Stimulated activated CD8-positive, alpha-beta memory T cell treated with anti-CD3 and anti-CD28 coated beads, Interleukin-2, amount 100 ng/mL, for 48 hours (primary cell): ENCODE results near the gene DBNDD1.

Experiments used
- DNase-seq, 2 donors: peaks; one replicate each; pipeline ENCODE4 v3.0.0-alpha.2; 2020; ENCODE audit warnings: low read depth in 2 of 2

DBNDD1 gene

DNA sequence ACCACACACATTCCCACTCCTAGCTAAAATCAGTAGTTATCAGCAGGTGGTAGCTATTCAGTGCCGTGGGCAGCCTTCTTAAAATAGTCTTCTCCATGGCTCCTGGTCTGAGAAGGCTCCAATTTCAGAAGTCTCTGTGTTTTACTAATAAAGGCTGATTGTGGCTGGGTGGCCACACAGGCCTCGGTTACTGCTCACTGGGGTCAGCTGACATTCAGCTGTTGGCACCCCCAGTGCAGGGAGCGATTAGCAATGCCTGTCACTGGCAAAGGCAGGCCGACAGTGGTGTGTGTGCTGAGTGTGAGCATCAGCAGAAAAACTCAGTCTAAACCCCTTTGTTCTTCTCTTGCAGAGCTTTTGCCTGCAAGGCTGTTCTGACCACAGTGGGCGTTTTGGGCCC lies 16.6 kb upstream of the DBNDD1 start:
- no peak for DNase-seq

- DNase-seq, result no peak
Measured at GRCh38 chr16:90034504-90034903, 15.2 kb upstream of the DBNDD1 start.

DNA sequence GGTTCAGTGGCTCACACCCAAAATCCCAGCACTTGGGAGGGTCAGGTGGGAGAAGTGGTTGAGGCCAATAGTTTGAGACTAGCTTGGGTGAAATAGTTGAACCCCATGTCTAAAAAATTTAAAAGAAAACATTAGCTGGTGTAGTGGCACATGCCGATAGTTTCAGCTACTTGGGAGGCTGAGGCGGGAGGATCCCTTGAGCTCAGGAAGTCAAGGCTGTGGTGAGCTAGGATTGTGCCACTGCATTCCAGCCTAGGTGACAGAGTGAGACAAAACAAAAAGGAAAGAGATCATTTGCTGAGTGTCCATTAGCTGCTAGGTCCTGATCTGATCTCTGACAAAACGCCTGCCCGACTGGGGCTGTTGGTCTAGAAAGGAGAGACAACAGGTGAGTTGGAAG lies 14.1 kb upstream of the DBNDD1 start:
- DNase-seq, result no peak

GRCh38 chr16:90032674-90033331 lies 13.5 kb upstream of the DBNDD1 start:
- DNase-seq, result no peak

GRCh38 chr16:90031931-90032673 lies 12.8 kb upstream of the DBNDD1 start:
- DNase-seq, result no peak

DNA sequence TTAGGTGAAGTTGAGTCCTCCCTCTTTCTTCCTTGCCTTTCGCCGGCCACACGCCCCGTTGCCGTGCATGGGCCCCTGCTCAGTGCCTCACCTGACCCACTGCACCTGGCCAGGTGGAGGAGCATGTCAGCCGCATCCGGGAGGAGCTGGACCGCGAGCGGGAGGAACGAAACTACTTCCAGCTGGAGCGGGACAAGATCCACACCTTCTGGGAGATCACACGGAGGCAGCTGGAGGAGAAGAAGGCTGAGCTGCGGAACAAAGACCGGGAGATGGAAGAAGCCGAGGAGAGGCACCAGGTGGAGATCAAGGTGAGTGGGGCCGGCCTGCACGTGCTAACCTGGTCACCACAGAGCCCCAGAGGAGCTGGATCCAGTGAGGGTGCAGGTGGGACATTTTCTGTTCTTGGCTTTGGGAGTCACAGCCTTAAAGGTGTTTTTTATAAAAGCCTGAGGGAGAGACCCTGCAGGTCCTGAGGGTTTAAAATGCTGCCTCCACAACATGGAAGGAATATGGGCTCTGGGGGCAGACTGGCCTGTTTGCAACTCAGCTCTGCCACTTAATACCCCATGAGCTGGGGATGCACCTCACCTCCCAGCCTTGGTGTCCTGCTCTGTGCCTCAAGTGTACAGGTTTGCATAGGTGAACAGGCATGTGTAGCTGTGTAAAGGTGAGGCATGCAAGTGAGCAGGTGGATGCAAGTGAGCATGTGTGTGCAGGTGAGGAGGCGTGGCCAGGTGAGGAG lies 12.1 kb upstream of the DBNDD1 start:
- DNase-seq, result no peak

GRCh38 chr16:90028985-90029384 lies 9.7 kb upstream of the DBNDD1 start:
- no peak for DNase-seq

GRCh38 chr16:90027611-90028010 lies 8.4 kb upstream of the DBNDD1 start:
- no peak for DNase-seq

DNA sequence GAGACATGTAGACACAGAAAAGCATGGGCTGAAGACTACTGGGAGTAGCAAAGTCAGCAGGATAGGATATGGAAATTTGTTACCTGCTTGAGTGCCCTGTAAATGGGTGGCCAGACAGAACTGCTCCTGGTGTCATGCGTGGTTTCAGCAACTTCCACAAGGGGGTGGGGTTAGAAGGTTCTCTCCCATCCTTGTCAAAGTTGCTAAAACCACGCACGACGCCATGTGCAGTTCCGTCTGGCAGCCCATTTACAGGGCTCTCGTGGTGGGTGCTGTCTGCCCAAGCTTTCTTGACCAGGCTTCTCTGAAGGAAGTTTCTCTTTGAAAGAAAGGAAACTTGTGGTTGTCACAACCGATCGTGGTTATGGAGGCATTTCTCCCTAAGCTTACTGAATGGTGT lies 6.9 kb upstream of the DBNDD1 start:
- DNase-seq, result no peak

GRCh38 chr16:90023078-90023447 lies 3.8 kb upstream of the DBNDD1 start:
- no peak for DNase-seq

DNA sequence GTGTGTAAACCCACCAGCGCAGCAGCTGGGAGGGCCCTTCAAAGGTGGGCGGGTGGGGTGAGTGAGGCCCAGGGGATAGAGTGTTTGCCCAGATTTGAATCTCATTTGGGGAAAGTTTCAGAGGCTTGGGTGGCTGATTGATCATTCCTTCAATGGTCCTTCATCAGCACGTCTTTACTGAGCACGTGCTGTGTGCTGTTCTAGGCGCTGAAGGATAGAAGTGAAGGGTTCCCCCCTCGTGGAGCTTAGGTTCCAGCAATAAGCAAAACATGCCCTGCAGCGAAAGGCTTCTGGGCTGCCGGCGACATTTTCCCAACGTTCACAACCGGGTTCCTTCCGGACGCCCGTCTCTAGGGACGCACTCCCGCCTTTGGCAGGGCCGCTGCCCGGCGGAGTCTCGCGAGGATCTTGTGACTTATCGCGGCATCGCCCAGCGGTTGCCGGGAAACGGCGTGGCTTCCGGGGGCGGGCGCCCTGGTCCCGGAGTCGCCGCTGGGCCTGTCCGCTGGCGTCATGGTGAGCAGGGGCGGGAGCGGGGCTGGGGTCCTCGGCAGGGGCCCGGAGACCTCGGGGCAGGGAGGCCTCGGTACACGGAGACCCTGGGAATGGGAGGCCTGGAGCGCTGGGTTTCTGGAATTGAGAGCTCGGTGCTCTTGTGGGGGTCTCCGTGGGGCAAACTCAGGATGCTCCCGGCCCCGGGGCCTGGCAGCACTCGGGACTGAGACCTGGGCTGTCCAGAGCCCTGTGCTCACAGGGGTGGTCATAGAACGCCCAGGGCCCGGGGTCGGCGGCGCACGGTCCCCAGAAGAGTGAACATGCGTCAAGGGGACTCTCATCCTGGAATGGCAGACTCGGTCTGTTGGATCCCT lies 3.2 kb upstream of the DBNDD1 start:
- peak; percentile 70 to 82 for DNase-seq

- no peak for DNase-seq
Measured at GRCh38 chr16:90020838-90021382, 1.7 kb upstream of the DBNDD1 start.

- DNase-seq, result no peak
Measured at GRCh38 chr16:90020260-90020837, 1.1 kb upstream of the DBNDD1 start.

DNA sequence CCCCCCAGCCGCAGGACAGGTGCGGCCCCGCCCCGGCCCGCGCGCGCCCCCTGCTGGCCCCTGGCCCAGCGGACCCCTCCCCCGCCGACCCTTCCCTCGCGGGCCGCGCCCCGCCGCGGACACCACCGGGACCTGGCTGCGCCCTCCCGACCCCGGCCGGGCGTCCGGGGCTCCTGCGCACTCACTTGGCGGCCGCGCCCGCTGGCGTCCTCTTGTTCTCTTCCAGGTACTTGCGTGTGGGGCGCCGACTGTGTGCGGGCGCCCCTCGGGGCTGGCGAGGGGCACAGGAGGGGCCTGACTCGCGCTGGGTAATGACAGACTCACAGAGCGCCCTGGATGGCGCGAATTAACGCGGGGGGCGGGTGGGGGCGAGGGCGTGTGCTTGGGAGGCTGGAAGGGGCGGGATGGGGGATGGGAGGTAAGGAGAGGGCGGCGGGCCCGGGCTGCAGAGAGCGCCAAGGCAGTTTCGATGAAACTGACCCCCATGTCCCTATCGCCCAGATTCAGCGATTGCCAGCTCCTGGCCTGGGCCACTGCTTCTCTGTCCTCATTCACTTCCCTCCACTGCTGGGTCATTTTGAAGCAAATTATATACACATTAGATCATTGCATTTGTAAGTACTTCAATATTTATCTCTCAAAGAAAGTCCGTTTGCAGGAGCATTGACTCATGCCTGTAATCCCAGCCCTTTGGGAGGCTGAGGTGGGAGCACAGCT lies 445 bp upstream of the DBNDD1 start:
- peak in 1 of 2 donors; percentile 15 for DNase-seq

DNA sequence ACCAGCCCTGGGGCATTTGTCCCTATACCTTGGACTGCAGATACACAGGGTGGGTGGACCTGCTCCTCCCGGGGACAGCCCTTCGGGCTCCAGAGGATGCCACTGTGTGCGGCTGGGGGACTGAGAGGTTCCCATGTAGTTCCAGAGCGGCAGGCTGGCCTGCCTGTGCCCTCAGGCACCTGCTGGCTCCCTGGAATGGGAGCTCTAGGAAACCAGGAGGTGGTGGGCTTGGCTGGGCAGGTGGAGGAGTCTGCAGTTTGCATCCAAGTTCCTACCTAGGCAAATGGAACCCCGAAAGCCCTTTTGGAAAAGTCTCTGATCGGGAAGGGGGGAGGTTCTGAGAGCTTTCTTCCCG lies 982 bp downstream of the DBNDD1 start:
- DNase-seq, result no peak

- DNase-seq, result no peak
Measured at GRCh38 chr16:90016339-90016950, 2.8 kb downstream of the DBNDD1 start.

GRCh38 chr16:90015586-90016338 lies 3.5 kb downstream of the DBNDD1 start:
- DNase-seq, result no peak

DNA sequence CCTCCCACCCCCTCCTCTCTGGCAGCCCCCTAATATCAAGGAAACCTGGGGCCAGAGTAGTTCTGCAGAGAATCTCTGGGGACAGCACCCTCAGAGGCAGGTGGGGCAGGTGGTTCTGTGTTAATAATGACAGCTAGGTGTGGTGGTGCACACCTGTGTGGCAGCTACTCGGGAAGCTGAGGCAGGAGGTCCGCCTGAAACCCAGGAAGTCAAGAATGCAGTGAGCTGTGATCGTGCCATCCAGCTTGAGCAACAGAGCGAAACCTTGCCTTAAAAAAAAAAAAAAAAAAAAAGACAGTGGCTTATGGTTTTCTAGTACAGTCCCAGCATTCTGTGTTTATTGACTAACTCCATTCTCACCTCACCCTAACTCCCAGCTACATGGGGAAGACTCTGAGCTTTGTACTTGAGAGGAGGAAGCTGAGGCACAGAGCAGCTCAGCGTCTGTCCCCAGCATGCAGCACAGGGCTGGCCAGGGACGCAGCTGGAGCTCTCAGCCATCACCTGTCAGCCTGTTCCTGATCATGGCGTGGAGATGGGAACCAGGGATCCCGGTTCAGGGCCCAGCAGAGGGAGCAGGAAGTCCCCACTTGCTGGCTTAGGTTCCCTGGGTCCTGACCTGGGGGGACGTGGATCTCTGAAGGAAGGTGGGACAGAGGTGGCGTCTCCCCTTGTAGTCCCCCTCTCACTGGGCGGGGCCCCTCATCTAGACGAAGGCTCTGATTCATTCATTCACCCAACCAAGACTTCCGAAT lies 6.1 kb downstream of the DBNDD1 start:
- DNase-seq, result no peak
